Vagina (tissue), 2 donors: ENCODE measurements around the gene COG1. TPM values are rescaled to one million over a fixed set of nuclear protein-coding genes. Genes with fewer than 3 reads are reported as not detected.

ENCODE experiments used
- DNase-seq, 2 donors: peaks; one replicate each; pipeline ENCODE4 v3.0.0-alpha.2; 2017; ENCODE audit errors: extremely low spot score in 2 of 2
- H3K27ac ChIP-seq: fragments of 200-600 bp; sonication (generic); one replicate; pipeline ENCODE4 v1.5.1; 2019
- H3K27me3 ChIP-seq: fragments of 200-600 bp; sonication (generic); one replicate; pipeline ENCODE4 v1.5.1; 2019
- H3K36me3 ChIP-seq, 2 donors: fragments of 200-600 bp; sonication (generic); one replicate each; pipeline ENCODE4 v1.5.1; 2017 to 2019
- H3K4me1 ChIP-seq: fragments of 200-600 bp; sonication (generic); one replicate; pipeline ENCODE4 v1.5.1; 2019
- H3K4me3 ChIP-seq, 2 donors: fragments of 200-600 bp; sonication (generic); 1 replicate in 1 of 2; 2 replicates in 1 of 2; pipeline ENCODE4 v1.5.1; 2016 to 2019
- H3K9me3 ChIP-seq: fragments of 200-600 bp; sonication (generic); one replicate; pipeline ENCODE4 v1.5.1; 2019
- CTCF ChIP-seq, 3 experiments: fragments of 450-650 bp in 2 of 3; fragments of 200-600 bp in 1 of 3; sonication (generic) in 1 of 3; IDR thresholded peaks; one replicate each; pipeline ENCODE4 v1.5.1; 2017 to 2019; ENCODE audit warnings: antibody characterized with exemption in 3 of 3, mild to moderate bottlenecking in 2 of 3, moderate library complexity in 2 of 3
- POLR2A ChIP-seq, 2 donors: fragments of 450-650 bp; IDR thresholded peaks; one replicate each; pipeline ENCODE4 v1.6.1; 2017; ENCODE audit warnings: antibody characterized with exemption in 2 of 2, mild to moderate bottlenecking in 2 of 2, moderate library complexity in 2 of 2
- POLR2AphosphoS5 ChIP-seq, 2 donors: sonication (generic); formaldehyde crosslinking; IDR thresholded peaks; one replicate each; pipeline ENCODE4 v1.9.0; 2017; ENCODE audit warnings: antibody characterized with exemption in 2 of 2, mild to moderate bottlenecking in 2 of 2, low read depth in 1 of 2; ENCODE audit not compliant: insufficient read depth in 1 of 2
- intact Hi-C: fragments of 100-400 bp; cut with DNase I; formaldehyde crosslinking; loops from one replicate; pipeline ENCODE4 v1.15.1; 2023
- total RNA-seq: library from RNA; depleted of rRNA; stranded (reverse); fragments of >200 nt; gene quantifications from one replicate; pipeline ENCODE4 v1.2.3, GENCODE V29; 2016

COG1 gene
- total RNA-seq, 1 donor from 2014 or later = 30.9 TPM

GRCh38 chr17:73184136-73184993, 8.5 kb upstream of the COG1 start:
- no peak for DNase-seq
- no peak for TF ChIP-seq POLR2AphosphoS5 (IDR thresholded peaks at IDR 0.05; ENCODE audit: insufficient read depth in 1 of 2, low read depth in 1 of 2)
- TF ChIP-seq CTCF (IDR thresholded peaks at IDR 0.05) = no peak
- TF ChIP-seq POLR2A (IDR thresholded peaks at IDR 0.05) = no peak
- H3K36me3 ChIP-seq = no peaks in the 10 kb centered on the region
- H3K27ac ChIP-seq = no peak overlapping the region
- H3K4me3 ChIP-seq = no peak overlapping the region
- intact Hi-C loops = no loop called here
- H3K4me1 ChIP-seq = no peaks in the 10 kb centered on the region
- no peaks in the 10 kb centered on the region for H3K27me3 ChIP-seq
- H3K9me3 ChIP-seq = no peaks in the 10 kb centered on the region

- H3K9me3 ChIP-seq = no peaks in the 10 kb centered on the region
- no peaks in the 10 kb centered on the region for H3K36me3 ChIP-seq
- intact Hi-C loops = no loop called here
- DNase-seq = no peak
- no peaks in the 10 kb centered on the region for H3K27me3 ChIP-seq
- no peaks in the 10 kb centered on the region for H3K4me1 ChIP-seq
- no peak overlapping the region for H3K27ac ChIP-seq
- TF ChIP-seq POLR2A (IDR thresholded peaks at IDR 0.05) (no peak), POLR2AphosphoS5 (IDR thresholded peaks at IDR 0.05; ENCODE audit: insufficient read depth in 1 of 2, low read depth in 1 of 2) (no peak), CTCF (IDR thresholded peaks at IDR 0.05) (no peak)
- H3K4me3 ChIP-seq = no peak overlapping the region
Observed at GRCh38 chr17:73186283-73187050, 6.4 kb upstream of the COG1 start.

GRCh38 chr17:73187203-73187769, 5.6 kb upstream of the COG1 start:
- no peaks in the 10 kb centered on the region for H3K27me3 ChIP-seq
- no peaks in the 10 kb centered on the region for H3K36me3 ChIP-seq
- H3K4me3 ChIP-seq = no peak overlapping the region
- no peaks in the 10 kb centered on the region for H3K4me1 ChIP-seq
- H3K27ac ChIP-seq = no peak overlapping the region
- no peak for DNase-seq
- no peaks in the 10 kb centered on the region for H3K9me3 ChIP-seq
- intact Hi-C loops = no loop called here
- TF ChIP-seq CTCF (IDR thresholded peaks at IDR 0.05) = no peak

GRCh38 chr17:73188011-73188410, 4.8 kb upstream of the COG1 start:
- intact Hi-C loops = no loop called here
- no peak for DNase-seq
- no peak overlapping the region for H3K27ac ChIP-seq
- H3K27me3 ChIP-seq = no peaks in the 10 kb centered on the region
- TF ChIP-seq POLR2A (IDR thresholded peaks at IDR 0.05) (no peak), CTCF (IDR thresholded peaks at IDR 0.05) (no peak), POLR2AphosphoS5 (IDR thresholded peaks at IDR 0.05; ENCODE audit: insufficient read depth in 1 of 2, low read depth in 1 of 2) (no peak)
- no peaks in the 10 kb centered on the region for H3K9me3 ChIP-seq
- no peak overlapping the region for H3K4me3 ChIP-seq
- no peaks in the 10 kb centered on the region for H3K4me1 ChIP-seq
- H3K36me3 ChIP-seq = no peaks in the 10 kb centered on the region
